H1 (cell line): ENCODE results near the gene SLC66A2. TPM values are rescaled to one million over a fixed set of nuclear protein-coding genes. Genes with fewer than 3 reads are reported as not detected.

Source experiments
- BRCA1 ChIP-seq: IDR thresholded peaks from 2 replicates; pipeline ENCODE4 v1.6.1; 2012; ENCODE audit warnings: low read depth, low read length, improper control_type of control experiment
- CHD2 ChIP-seq: IDR thresholded peaks from 2 replicates; pipeline ENCODE4 v1.6.1; 2012; ENCODE audit warnings: low read length, improper control_type of control experiment
- CHD7 ChIP-seq: fragments of 300-600 bp; sonication (generic); IDR thresholded peaks from 2 replicates; pipeline ENCODE4 v1.7.1; 2012; ENCODE audit warnings: low read length, moderate library complexity, mild to moderate bottlenecking, inconsistent platforms; ENCODE audit not compliant: insufficient replicate concordance
- CTCF ChIP-seq, 3 experiments: IDR thresholded peaks; 1 replicate in 2 of 3; 2 replicates in 1 of 3; pipeline versions ENCODE4 v1.5.1 to v1.6.1; 2011; ENCODE audit warnings: low read length in 3 of 3, mild to moderate bottlenecking in 3 of 3, inconsistent platforms in 2 of 3, low read depth in 1 of 3, moderate library complexity in 1 of 3; ENCODE audit not compliant: insufficient read depth in 1 of 3; ENCODE audit errors: control extremely low read depth in 1 of 3
- RAD21 ChIP-seq, 2 experiments: IDR thresholded peaks in 1 of 2; conservative IDR thresholded peaks in 1 of 2; 2 replicates each; pipeline ENCODE4 v1.6.1; 2011; ENCODE audit warnings: low read depth in 2 of 2, low read length in 2 of 2, improper control_type of control experiment in 1 of 2, inconsistent platforms in 1 of 2, mild to moderate bottlenecking in 1 of 2, moderate library complexity in 1 of 2
- SAP30 ChIP-seq: fragments of 300-600 bp; sonication (generic); IDR thresholded peaks from 2 replicates; pipeline ENCODE4 v1.7.1; 2012; ENCODE audit warnings: low read length, moderate library complexity, mild to moderate bottlenecking, inconsistent platforms; ENCODE audit not compliant: insufficient read depth, insufficient replicate concordance
- TBP ChIP-seq: IDR thresholded peaks from 2 replicates; pipeline ENCODE4 v1.6.1; 2011; ENCODE audit warnings: low read depth, low read length, improper control_type of control experiment
- TEAD4 ChIP-seq: IDR thresholded peaks from 2 replicates; pipeline ENCODE4 v1.6.1; 2012; ENCODE audit warnings: low read depth, low read length, inconsistent platforms, mixed read lengths
- polyA plus RNA-seq, 7 experiments: library from polyadenylated mRNA; depleted of rRNA in 3 of 7; stranded (reverse) in 5 of 7; unstranded in 2 of 7; fragments of >200 nt in 5 of 7; fragments of 200-250 nt in 2 of 7; gene quantifications; 1 replicate in 5 of 7; 2 replicates in 1 of 7; 4 replicates in 1 of 7; pipeline versions ENCODE4 v1.2.1 to v1.2.3, GENCODE V29; 2011 to 2013; ENCODE audit warnings: missing spikeins in 2 of 7, mixed read lengths in 2 of 7
- total RNA-seq: library from RNA; stranded (reverse); fragmentation: NEBNext Ultra II Directional; extraction: Animal tissue kit (Norgen Biotek cat#: 25700); gene quantifications from 2 replicates; pipeline ENCODE4 v1.2.1, GENCODE V29; 2021

The SLC66A2 gene
- total and polyA plus RNA-seq, 2 of the 8 experiments (the other 6 are each of a cell fraction or from before 2014, with no cell fraction given): 15.0 to 18.9 TPM

GRCh38 chr18:79878741-79879378, 72.6 kb downstream of the SLC66A2 start (continued):
- no peak for TF ChIP-seq CHD7
- no peak for TF ChIP-seq TBP
- TF ChIP-seq TEAD4: no peak
- no peak for TF ChIP-seq CTCF (IDR thresholded peaks at IDR 0.05; ENCODE audit: control extremely low read depth in 1 of 3, insufficient read depth in 1 of 3, low read depth in 1 of 3, low read length in 3 of 3)
- TF ChIP-seq RAD21 (IDR thresholded peaks at IDR 0.05 in 1 of 2, conservative IDR thresholded peaks at IDR 0.05 in 1 of 2; ENCODE audit: low read depth in 2 of 2, low read length in 2 of 2): no peak
- TF ChIP-seq BRCA1: no peak
- no peak for TF ChIP-seq CHD2
- no peak for TF ChIP-seq SAP30
